ENCODE data around the gene ELMO1.

DNA sequence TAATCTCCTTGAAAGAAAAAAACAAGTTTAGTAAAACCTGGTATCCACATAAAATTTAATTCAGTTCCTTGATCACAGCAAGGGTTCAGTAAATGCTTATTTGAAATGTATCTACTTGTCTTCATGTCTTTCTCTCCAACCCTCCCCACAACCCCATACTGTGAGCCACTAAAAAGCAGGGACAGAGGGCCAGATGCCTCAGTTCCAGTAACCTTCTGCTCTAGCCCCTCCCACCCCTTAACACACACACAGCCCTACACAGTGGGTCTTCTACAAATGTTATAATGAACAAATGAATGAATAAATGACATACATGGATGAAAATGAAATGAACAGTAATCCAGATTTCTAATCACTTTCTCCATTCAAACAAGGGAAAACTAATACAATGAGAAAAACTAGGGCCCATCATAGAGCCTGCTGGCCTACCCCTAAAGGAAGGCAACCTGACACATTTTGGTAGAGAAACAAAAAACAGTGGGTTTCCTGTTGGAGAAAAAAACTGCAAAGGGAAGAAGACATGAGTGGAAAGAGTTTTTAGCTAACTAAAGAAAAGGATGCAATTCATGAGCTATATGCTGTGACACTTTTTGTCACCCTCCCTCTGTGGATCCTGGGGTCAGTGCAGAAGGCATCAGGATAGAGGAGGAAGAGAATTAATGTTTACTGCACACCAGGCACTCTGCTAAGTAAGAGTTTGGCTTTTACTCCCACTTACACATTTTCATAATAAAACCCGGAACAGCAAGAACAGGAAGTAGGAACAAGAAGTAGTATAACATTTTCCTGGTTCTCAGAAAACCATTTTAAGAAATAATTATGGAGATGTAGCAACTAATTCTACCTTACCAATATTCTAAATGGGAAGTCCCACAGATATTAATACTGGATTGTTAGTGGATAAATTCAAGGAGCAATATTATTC, 38.1 kb downstream of the ELMO1 start:
- TF ChIP-seq, protein P1, sequence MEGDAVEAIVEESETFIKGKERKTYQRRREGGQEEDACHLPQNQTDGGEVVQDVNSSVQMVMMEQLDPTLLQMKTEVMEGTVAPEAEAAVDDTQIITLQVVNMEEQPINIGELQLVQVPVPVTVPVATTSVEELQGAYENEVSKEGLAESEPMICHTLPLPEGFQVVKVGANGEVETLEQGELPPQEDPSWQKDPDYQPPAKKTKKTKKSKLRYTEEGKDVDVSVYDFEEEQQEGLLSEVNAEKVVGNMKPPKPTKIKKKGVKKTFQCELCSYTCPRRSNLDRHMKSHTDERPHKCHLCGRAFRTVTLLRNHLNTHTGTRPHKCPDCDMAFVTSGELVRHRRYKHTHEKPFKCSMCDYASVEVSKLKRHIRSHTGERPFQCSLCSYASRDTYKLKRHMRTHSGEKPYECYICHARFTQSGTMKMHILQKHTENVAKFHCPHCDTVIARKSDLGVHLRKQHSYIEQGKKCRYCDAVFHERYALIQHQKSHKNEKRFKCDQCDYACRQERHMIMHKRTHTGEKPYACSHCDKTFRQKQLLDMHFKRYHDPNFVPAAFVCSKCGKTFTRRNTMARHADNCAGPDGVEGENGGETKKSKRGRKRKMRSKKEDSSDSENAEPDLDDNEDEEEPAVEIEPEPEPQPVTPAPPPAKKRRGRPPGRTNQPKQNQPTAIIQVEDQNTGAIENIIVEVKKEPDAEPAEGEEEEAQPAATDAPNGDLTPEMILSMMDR (conservative IDR thresholded peaks at IDR 0.05; ENCODE audit: low read depth in 2 of 2) = no peak
- TF ChIP-seq, protein P2, sequence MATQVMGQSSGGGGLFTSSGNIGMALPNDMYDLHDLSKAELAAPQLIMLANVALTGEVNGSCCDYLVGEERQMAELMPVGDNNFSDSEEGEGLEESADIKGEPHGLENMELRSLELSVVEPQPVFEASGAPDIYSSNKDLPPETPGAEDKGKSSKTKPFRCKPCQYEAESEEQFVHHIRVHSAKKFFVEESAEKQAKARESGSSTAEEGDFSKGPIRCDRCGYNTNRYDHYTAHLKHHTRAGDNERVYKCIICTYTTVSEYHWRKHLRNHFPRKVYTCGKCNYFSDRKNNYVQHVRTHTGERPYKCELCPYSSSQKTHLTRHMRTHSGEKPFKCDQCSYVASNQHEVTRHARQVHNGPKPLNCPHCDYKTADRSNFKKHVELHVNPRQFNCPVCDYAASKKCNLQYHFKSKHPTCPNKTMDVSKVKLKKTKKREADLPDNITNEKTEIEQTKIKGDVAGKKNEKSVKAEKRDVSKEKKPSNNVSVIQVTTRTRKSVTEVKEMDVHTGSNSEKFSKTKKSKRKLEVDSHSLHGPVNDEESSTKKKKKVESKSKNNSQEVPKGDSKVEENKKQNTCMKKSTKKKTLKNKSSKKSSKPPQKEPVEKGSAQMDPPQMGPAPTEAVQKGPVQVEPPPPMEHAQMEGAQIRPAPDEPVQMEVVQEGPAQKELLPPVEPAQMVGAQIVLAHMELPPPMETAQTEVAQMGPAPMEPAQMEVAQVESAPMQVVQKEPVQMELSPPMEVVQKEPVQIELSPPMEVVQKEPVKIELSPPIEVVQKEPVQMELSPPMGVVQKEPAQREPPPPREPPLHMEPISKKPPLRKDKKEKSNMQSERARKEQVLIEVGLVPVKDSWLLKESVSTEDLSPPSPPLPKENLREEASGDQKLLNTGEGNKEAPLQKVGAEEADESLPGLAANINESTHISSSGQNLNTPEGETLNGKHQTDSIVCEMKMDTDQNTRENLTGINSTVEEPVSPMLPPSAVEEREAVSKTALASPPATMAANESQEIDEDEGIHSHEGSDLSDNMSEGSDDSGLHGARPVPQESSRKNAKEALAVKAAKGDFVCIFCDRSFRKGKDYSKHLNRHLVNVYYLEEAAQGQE (IDR thresholded peaks at IDR 0.05; ENCODE audit: unreplicated experiment) = no peak
- TF ChIP-seq POLR2AphosphoS5 (IDR thresholded peaks at IDR 0.05; ENCODE audit: low read depth) (no peak), EZH2 (IDR thresholded peaks at IDR 0.05; ENCODE audit: low read depth, unreplicated experiment) (no peak), EZH2phosphoT487 (IDR thresholded peaks at IDR 0.05; ENCODE audit: unreplicated experiment) (no peak), CREB1 (CRISPR knock-in tag; IDR thresholded peaks at IDR 0.05; ENCODE audit: low read depth) (no peak), JUNB (IDR thresholded peaks at IDR 0.05; ENCODE audit: unreplicated experiment) (no peak), NANOG (IDR thresholded peaks at IDR 0.05; ENCODE audit: borderline replicate concordance) (no peak), STAT1 (IDR thresholded peaks at IDR 0.05; ENCODE audit: unreplicated experiment) (no peak), ZNF331 (CRISPR knock-in tag; IDR thresholded peaks at IDR 0.05; ENCODE audit: low read depth) (no peak)
- TF ChIP-seq, protein P3, sequence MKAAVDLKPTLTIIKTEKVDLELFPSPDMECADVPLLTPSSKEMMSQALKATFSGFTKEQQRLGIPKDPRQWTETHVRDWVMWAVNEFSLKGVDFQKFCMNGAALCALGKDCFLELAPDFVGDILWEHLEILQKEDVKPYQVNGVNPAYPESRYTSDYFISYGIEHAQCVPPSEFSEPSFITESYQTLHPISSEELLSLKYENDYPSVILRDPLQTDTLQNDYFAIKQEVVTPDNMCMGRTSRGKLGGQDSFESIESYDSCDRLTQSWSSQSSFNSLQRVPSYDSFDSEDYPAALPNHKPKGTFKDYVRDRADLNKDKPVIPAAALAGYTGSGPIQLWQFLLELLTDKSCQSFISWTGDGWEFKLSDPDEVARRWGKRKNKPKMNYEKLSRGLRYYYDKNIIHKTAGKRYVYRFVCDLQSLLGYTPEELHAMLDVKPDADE (IDR thresholded peaks at IDR 0.05) = no peak
- TF ChIP-seq, protein P4, sequence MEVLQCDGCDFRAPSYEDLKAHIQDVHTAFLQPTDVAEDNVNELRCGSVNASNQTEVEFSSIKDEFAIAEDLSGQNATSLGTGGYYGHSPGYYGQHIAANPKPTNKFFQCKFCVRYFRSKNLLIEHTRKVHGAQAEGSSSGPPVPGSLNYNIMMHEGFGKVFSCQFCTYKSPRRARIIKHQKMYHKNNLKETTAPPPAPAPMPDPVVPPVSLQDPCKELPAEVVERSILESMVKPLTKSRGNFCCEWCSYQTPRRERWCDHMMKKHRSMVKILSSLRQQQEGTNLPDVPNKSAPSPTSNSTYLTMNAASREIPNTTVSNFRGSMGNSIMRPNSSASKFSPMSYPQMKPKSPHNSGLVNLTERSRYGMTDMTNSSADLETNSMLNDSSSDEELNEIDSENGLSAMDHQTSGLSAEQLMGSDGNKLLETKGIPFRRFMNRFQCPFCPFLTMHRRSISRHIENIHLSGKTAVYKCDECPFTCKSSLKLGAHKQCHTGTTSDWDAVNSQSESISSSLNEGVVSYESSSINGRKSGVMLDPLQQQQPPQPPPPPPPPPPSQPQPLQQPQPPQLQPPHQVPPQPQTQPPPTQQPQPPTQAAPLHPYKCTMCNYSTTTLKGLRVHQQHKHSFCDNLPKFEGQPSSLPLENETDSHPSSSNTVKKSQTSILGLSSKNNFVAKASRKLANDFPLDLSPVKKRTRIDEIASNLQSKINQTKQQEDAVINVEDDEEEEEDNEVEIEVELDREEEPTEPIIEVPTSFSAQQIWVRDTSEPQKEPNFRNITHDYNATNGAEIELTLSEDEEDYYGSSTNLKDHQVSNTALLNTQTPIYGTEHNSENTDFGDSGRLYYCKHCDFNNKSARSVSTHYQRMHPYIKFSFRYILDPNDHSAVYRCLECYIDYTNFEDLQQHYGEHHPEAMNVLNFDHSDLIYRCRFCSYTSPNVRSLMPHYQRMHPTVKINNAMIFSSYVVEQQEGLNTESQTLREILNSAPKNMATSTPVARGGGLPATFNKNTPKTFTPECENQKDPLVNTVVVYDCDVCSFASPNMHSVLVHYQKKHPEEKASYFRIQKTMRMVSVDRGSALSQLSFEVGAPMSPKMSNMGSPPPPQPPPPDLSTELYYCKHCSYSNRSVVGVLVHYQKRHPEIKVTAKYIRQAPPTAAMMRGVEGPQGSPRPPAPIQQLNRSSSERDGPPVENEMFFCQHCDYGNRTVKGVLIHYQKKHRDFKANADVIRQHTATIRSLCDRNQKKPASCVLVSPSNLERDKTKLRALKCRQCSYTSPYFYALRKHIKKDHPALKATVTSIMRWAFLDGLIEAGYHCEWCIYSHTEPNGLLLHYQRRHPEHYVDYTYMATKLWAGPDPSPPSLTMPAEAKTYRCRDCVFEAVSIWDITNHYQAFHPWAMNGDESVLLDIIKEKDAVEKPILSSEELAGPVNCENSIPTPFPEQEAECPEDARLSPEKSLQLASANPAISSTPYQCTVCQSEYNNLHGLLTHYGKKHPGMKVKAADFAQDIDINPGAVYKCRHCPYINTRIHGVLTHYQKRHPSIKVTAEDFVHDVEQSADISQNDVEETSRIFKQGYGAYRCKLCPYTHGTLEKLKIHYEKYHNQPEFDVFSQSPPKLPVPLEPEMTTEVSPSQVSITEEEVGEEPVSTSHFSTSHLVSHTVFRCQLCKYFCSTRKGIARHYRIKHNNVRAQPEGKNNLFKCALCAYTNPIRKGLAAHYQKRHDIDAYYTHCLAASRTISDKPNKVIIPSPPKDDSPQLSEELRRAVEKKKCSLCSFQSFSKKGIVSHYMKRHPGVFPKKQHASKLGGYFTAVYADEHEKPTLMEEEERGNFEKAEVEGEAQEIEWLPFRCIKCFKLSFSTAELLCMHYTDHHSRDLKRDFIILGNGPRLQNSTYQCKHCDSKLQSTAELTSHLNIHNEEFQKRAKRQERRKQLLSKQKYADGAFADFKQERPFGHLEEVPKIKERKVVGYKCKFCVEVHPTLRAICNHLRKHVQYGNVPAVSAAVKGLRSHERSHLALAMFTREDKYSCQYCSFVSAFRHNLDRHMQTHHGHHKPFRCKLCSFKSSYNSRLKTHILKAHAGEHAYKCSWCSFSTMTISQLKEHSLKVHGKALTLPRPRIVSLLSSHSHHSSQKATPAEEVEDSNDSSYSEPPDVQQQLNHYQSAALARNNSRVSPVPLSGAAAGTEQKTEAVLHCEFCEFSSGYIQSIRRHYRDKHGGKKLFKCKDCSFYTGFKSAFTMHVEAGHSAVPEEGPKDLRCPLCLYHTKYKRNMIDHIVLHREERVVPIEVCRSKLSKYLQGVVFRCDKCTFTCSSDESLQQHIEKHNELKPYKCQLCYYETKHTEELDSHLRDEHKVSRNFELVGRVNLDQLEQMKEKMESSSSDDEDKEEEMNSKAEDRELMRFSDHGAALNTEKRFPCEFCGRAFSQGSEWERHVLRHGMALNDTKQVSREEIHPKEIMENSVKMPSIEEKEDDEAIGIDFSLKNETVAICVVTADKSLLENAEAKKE (CRISPR knock-in tag; IDR thresholded peaks at IDR 0.05) = no peak

Measured in GM23338 (cell line).